HL-60 (cell line): ENCODE measurements around the gene TSPAN15.

Experiments used
- DNase-seq, 2 experiments: peaks; one replicate each; pipeline ENCODE4 v3.0.0-alpha.2; 2010 to 2020; ENCODE audit warnings: low read depth in 1 of 2, low spot score in 1 of 2
- H3K27ac ChIP-seq: fragments of 250-450 bp; sonication (Bioruptor Pico); replicated peaks from 2 replicates; pipeline ENCODE4 v1.5.1; 2020; ENCODE audit warnings: mild to moderate bottlenecking, moderate library complexity
- H3K27me3 ChIP-seq: fragments of 250-450 bp; sonication (Bioruptor Pico); 2 replicates; pipeline ENCODE4 v1.5.1; 2021; ENCODE audit warnings: mild to moderate bottlenecking, moderate library complexity; ENCODE audit not compliant: insufficient read depth, poor library complexity, severe bottlenecking
- H3K4me3 ChIP-seq: replicated peaks from 2 replicates; pipeline ENCODE4 v1.5.1; 2011; ENCODE audit warnings: mild to moderate bottlenecking, control low read depth, low read length; ENCODE audit not compliant: insufficient read depth
- GABPA ChIP-seq: IDR thresholded peaks from 2 replicates; pipeline ENCODE4 v1.6.1; 2012; ENCODE audit warnings: low read depth
- POLR2AphosphoS5 ChIP-seq: IDR thresholded peaks from 2 replicates; pipeline ENCODE4 v1.6.1; 2012; ENCODE audit warnings: low read depth
- SPI1 ChIP-seq: IDR thresholded peaks from 2 replicates; pipeline ENCODE4 v1.6.1; 2012; ENCODE audit warnings: low read depth, mild to moderate bottlenecking, borderline replicate concordance
- TF ChIP-seq, protein P1 (sequence below): IDR thresholded peaks from one replicate; pipeline ENCODE4 v1.5.1; 2011; ENCODE audit warnings: low read length, control low read depth, inconsistent platforms; ENCODE audit not compliant: insufficient read depth
- TF ChIP-seq, protein P2 (sequence below): IDR thresholded peaks from 2 replicates; pipeline ENCODE4 v1.6.1; 2012; ENCODE audit warnings: low read depth; ENCODE audit not compliant: insufficient replicate concordance

TSPAN15 gene

DNA sequence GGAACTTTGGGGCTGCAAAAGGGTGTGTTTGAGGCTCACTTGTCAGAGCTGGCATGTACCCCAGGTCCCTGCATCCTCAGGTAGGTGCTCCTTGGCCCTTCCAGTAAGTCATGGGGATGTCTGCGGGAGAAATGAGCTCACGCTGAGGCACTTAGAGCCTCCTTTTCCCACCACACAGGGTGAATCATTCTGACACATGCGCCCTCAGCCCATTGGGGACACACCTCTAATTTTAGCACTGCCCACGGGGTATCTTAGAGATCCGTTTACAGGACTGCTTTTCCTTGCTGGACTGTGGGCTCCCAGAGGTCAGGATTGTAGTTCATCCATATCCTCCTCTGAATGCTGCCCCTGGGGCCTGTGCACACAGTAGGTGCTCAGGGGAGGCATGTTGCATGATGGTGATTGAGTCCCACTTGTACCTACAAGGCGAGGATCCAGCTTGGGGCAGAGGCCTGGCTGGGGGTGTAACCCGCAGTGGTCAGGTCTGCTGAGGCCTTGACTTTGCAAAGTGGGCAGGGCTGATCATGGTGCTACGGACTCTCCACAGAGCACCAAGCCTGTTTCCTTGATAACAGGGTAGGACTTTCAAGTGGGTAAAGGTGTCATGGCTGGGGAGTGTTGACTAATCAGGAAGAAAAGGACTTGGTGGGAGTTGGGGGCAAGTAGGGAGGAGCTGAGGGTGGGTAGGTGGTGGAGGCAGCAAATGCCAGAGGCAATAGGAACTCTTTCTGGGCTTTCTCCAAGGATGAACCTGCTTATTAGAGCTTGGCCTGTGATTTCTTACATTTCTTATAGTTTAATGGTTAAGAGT is 5.8 kb downstream of the TSPAN15 start:
- DNase-seq: no peak
- H3K27ac ChIP-seq: no peak overlapping the region
- no peak overlapping the region for H3K4me3 ChIP-seq
- TF ChIP-seq GABPA: no peak
- peaks cover 7% of the 10 kb centered on the region for H3K27me3 ChIP-seq

DNA sequence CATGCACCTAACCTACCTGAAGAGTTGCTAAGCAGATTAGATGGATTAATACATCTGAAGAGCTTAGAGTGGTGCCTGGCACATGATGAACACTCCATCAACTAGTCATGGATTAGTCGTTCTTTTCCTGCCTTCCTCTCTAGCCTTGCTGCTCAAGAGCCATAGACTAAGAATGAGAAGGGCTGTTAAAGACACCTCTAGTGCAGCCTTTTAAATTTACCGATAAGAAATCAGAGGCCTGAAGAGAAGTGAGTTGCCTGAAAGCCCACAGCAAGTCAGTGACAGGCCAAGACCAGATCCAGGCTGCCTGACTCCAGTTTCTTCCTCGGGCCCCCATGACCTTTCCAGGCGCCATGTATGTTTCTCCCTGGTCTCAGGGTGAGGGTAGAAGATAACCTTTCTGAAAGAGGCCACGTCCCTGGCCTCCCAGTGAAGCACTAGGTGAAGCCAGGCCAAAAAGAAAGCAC is 6.5 kb downstream of the TSPAN15 start:
- DNase-seq: no peak
- H3K27ac ChIP-seq: no peak overlapping the region
- peaks cover 2% of the 10 kb centered on the region for H3K27me3 ChIP-seq
- H3K4me3 ChIP-seq: no peak overlapping the region
- no peak for TF ChIP-seq POLR2AphosphoS5
- no peak for TF ChIP-seq SPI1
- TF ChIP-seq GABPA: no peak
- TF ChIP-seq, protein P1, sequence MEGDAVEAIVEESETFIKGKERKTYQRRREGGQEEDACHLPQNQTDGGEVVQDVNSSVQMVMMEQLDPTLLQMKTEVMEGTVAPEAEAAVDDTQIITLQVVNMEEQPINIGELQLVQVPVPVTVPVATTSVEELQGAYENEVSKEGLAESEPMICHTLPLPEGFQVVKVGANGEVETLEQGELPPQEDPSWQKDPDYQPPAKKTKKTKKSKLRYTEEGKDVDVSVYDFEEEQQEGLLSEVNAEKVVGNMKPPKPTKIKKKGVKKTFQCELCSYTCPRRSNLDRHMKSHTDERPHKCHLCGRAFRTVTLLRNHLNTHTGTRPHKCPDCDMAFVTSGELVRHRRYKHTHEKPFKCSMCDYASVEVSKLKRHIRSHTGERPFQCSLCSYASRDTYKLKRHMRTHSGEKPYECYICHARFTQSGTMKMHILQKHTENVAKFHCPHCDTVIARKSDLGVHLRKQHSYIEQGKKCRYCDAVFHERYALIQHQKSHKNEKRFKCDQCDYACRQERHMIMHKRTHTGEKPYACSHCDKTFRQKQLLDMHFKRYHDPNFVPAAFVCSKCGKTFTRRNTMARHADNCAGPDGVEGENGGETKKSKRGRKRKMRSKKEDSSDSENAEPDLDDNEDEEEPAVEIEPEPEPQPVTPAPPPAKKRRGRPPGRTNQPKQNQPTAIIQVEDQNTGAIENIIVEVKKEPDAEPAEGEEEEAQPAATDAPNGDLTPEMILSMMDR: no peak
- TF ChIP-seq, protein P2, sequence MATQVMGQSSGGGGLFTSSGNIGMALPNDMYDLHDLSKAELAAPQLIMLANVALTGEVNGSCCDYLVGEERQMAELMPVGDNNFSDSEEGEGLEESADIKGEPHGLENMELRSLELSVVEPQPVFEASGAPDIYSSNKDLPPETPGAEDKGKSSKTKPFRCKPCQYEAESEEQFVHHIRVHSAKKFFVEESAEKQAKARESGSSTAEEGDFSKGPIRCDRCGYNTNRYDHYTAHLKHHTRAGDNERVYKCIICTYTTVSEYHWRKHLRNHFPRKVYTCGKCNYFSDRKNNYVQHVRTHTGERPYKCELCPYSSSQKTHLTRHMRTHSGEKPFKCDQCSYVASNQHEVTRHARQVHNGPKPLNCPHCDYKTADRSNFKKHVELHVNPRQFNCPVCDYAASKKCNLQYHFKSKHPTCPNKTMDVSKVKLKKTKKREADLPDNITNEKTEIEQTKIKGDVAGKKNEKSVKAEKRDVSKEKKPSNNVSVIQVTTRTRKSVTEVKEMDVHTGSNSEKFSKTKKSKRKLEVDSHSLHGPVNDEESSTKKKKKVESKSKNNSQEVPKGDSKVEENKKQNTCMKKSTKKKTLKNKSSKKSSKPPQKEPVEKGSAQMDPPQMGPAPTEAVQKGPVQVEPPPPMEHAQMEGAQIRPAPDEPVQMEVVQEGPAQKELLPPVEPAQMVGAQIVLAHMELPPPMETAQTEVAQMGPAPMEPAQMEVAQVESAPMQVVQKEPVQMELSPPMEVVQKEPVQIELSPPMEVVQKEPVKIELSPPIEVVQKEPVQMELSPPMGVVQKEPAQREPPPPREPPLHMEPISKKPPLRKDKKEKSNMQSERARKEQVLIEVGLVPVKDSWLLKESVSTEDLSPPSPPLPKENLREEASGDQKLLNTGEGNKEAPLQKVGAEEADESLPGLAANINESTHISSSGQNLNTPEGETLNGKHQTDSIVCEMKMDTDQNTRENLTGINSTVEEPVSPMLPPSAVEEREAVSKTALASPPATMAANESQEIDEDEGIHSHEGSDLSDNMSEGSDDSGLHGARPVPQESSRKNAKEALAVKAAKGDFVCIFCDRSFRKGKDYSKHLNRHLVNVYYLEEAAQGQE: no peak

DNA sequence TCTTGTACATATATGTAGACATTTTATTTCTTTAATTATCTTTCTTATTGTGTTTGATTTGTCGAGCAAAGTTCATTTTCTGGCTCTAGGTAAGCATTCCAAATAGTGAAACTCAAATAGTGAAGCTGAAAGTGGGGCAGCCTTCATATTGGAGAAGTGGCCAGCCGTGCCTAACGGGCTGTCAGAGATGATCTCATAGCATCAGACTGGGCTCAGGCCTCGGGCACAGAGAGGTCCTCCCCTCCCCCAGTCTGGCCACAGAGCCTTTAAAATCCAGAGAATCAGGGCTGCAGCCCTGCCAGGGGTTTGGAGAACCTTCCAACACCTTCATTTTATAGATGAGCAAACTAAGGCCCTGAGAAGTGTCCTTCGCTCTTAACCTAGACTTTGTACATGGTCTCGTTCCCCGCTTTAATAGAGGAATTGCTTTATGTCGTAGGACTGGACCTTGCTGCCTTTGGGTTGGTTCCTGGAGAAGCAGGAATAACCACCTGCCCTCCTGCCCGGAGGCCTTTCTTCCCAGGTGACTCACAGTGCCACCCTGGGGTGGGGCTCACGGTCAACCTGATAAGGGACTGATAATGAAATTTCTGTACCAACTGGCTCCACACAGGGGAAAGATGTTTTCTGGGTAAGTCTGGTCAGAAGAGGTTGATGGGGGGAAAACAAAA is 7.3 kb downstream of the TSPAN15 start:
- DNase-seq: no peak
- no peak overlapping the region for H3K4me3 ChIP-seq
- no peaks in the 10 kb centered on the region for H3K27me3 ChIP-seq
- TF ChIP-seq GABPA (no peak), POLR2AphosphoS5 (no peak), SPI1 (no peak)
- TF ChIP-seq, protein P2: no peak
- TF ChIP-seq, protein P1: no peak
- no peak overlapping the region for H3K27ac ChIP-seq

DNA sequence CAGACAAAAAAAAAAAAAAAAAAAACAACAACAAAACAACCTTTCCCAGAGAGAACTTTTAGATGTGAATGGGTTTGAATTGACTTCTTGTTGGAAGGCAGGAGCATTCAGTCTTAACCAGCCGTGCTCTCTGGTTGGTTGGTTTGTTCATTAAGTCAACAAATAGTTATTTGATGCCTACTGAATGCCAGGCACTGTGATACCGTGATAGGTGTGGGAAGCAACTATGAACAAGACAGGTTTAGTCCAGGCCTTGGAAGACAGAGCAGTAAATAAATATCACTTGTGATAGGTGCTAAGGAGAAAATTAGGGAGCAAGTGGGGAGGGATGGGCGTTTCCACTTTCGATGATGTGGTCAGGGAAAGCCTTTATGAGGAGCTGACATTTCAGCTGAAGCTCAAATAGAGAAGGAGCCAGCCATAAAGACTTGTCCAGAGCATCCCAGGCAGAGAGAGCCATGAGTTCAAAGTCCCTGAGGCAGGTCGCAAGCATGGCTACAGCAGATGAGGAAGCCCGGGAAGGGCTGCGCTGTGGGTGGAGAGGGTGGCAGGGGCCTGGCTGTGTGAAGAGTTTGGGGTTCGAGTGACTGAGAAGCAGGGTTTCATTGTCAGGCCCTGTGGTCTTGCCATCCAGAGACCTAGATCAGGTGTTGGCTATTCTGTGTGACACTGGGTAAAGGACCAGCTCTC is 8.0 kb downstream of the TSPAN15 start:
- H3K27me3 ChIP-seq: no peaks in the 10 kb centered on the region
- TF ChIP-seq POLR2AphosphoS5 (no peak), GABPA (no peak), SPI1 (no peak)
- TF ChIP-seq, protein P2: no peak
- TF ChIP-seq, protein P1: no peak
- DNase-seq: no peak
- no peak overlapping the region for H3K27ac ChIP-seq
- no peak overlapping the region for H3K4me3 ChIP-seq
